ENCODE data around the gene SETX.

SETX gene

GRCh38 chr9:132238026-132238972 is 116.5 kb downstream of the SETX start:
- Histone ChIP-seq H3K27ac (ENCODE audit: low read length) (no peak overlapping the region), H3K9me3 (ENCODE audit: control insufficient read depth, low read depth, low read length) (no peaks in the 10 kb centered on the region), H3K27me3 (ENCODE audit: control insufficient read depth, insufficient read depth, low read length) (peaks cover 12% of the 10 kb centered on the region), H3K9ac (ENCODE audit: low read length) (no peak overlapping the region), H3K4me3 (ENCODE audit: low read length) (no peak overlapping the region), H3K4me1 (ENCODE audit: control insufficient read depth, low read depth, low read length) (peaks cover 4% of the 10 kb centered on the region), H3K36me3 (ENCODE audit: control insufficient read depth, low read depth, low read length) (no peaks in the 10 kb centered on the region)

GRCh38 chr9:132237481-132237880 is 117.3 kb downstream of the SETX start:
- H3K27ac ChIP-seq (ENCODE audit: low read length), result no peak overlapping the region
- no peak overlapping the region for H3K9ac ChIP-seq (ENCODE audit: low read length)
- peaks cover 4% of the 10 kb centered on the region for H3K4me1 ChIP-seq (ENCODE audit: control insufficient read depth, low read depth, low read length)
- H3K36me3 ChIP-seq (ENCODE audit: control insufficient read depth, low read depth, low read length), result no peaks in the 10 kb centered on the region
- peaks cover 3% of the 10 kb centered on the region for H3K27me3 ChIP-seq (ENCODE audit: control insufficient read depth, insufficient read depth, low read length)
- no peak overlapping the region for H3K4me3 ChIP-seq (ENCODE audit: low read length)
- no peaks in the 10 kb centered on the region for H3K9me3 ChIP-seq (ENCODE audit: control insufficient read depth, low read depth, low read length)

- peaks cover 4% of the 10 kb centered on the region for H3K4me1 ChIP-seq (ENCODE audit: control insufficient read depth, low read depth, low read length)
- no peak overlapping the region for H3K27ac ChIP-seq (ENCODE audit: low read length)
- H3K4me3 ChIP-seq (ENCODE audit: low read length), result no peak overlapping the region
- H3K27me3 ChIP-seq (ENCODE audit: control insufficient read depth, insufficient read depth, low read length), result no peaks in the 10 kb centered on the region
- H3K36me3 ChIP-seq (ENCODE audit: control insufficient read depth, low read depth, low read length), result no peaks in the 10 kb centered on the region
- H3K9ac ChIP-seq (ENCODE audit: low read length), result no peak overlapping the region
- H3K9me3 ChIP-seq (ENCODE audit: control insufficient read depth, low read depth, low read length), result no peaks in the 10 kb centered on the region
Observed at GRCh38 chr9:132236662-132237311, 118.0 kb downstream of the SETX start.

GRCh38 chr9:132235894-132236661 is 118.7 kb downstream of the SETX start:
- Histone ChIP-seq H3K9me3 (ENCODE audit: control insufficient read depth, low read depth, low read length) (no peaks in the 10 kb centered on the region), H3K27me3 (ENCODE audit: control insufficient read depth, insufficient read depth, low read length) (no peaks in the 10 kb centered on the region)

GRCh38 chr9:132235125-132235524 is 119.7 kb downstream of the SETX start:
- no peaks in the 10 kb centered on the region for H3K4me1 ChIP-seq (ENCODE audit: control insufficient read depth, low read depth, low read length)
- no peaks in the 10 kb centered on the region for H3K9me3 ChIP-seq (ENCODE audit: control insufficient read depth, low read depth, low read length)
- H3K36me3 ChIP-seq (ENCODE audit: control insufficient read depth, low read depth, low read length), result no peaks in the 10 kb centered on the region
- H3K27ac ChIP-seq (ENCODE audit: low read length), result no peak overlapping the region
- H3K4me3 ChIP-seq (ENCODE audit: low read length), result no peak overlapping the region
- H3K9ac ChIP-seq (ENCODE audit: low read length), result no peak overlapping the region
- H3K27me3 ChIP-seq (ENCODE audit: control insufficient read depth, insufficient read depth, low read length), result no peaks in the 10 kb centered on the region

More at GRCh38 chr9:132235894-132236661, 118.7 kb downstream of the SETX start:
- Histone ChIP-seq H3K9ac (ENCODE audit: low read length) (no peak overlapping the region), H3K36me3 (ENCODE audit: control insufficient read depth, low read depth, low read length) (no peaks in the 10 kb centered on the region), H3K4me1 (ENCODE audit: control insufficient read depth, low read depth, low read length) (peaks cover 4% of the 10 kb centered on the region), H3K4me3 (ENCODE audit: low read length) (no peak overlapping the region), H3K27ac (ENCODE audit: low read length) (no peak overlapping the region)

GRCh38 chr9:132234535-132234934 is 120.3 kb downstream of the SETX start:
- Histone ChIP-seq H3K27me3 (ENCODE audit: control insufficient read depth, insufficient read depth, low read length) (no peaks in the 10 kb centered on the region), H3K4me1 (ENCODE audit: control insufficient read depth, low read depth, low read length) (no peaks in the 10 kb centered on the region)

GRCh38 chr9:132233138-132233537 is 121.6 kb downstream of the SETX start:
- H3K4me1 ChIP-seq (ENCODE audit: control insufficient read depth, low read depth, low read length), result no peaks in the 10 kb centered on the region
- no peaks in the 10 kb centered on the region for H3K9me3 ChIP-seq (ENCODE audit: control insufficient read depth, low read depth, low read length)
- no peaks in the 10 kb centered on the region for H3K27me3 ChIP-seq (ENCODE audit: control insufficient read depth, insufficient read depth, low read length)
- H3K27ac ChIP-seq (ENCODE audit: low read length), result no peak overlapping the region
- H3K4me3 ChIP-seq (ENCODE audit: low read length), result no peak overlapping the region
- H3K36me3 ChIP-seq (ENCODE audit: control insufficient read depth, low read depth, low read length), result no peaks in the 10 kb centered on the region
- H3K9ac ChIP-seq (ENCODE audit: low read length), result no peak overlapping the region

More at GRCh38 chr9:132234535-132234934, 120.3 kb downstream of the SETX start:
- Histone ChIP-seq H3K27ac (ENCODE audit: low read length) (no peak overlapping the region), H3K9me3 (ENCODE audit: control insufficient read depth, low read depth, low read length) (no peaks in the 10 kb centered on the region), H3K4me3 (ENCODE audit: low read length) (no peak overlapping the region), H3K36me3 (ENCODE audit: control insufficient read depth, low read depth, low read length) (no peaks in the 10 kb centered on the region), H3K9ac (ENCODE audit: low read length) (no peak overlapping the region)

GRCh38 chr9:132232522-132232921 is 122.3 kb downstream of the SETX start:
- Histone ChIP-seq H3K4me3 (ENCODE audit: low read length) (no peak overlapping the region), H3K27me3 (ENCODE audit: control insufficient read depth, insufficient read depth, low read length) (no peaks in the 10 kb centered on the region), H3K27ac (ENCODE audit: low read length) (no peak overlapping the region), H3K4me1 (ENCODE audit: control insufficient read depth, low read depth, low read length) (no peaks in the 10 kb centered on the region), H3K9ac (ENCODE audit: low read length) (no peak overlapping the region), H3K9me3 (ENCODE audit: control insufficient read depth, low read depth, low read length) (no peaks in the 10 kb centered on the region), H3K36me3 (ENCODE audit: control insufficient read depth, low read depth, low read length) (no peaks in the 10 kb centered on the region)

GRCh38 chr9:132231019-132231701 is 123.6 kb downstream of the SETX start:
- no peaks in the 10 kb centered on the region for H3K9me3 ChIP-seq (ENCODE audit: control insufficient read depth, low read depth, low read length)
- H3K27ac ChIP-seq (ENCODE audit: low read length), result no peak overlapping the region
- H3K36me3 ChIP-seq (ENCODE audit: control insufficient read depth, low read depth, low read length), result no peaks in the 10 kb centered on the region
- no peak overlapping the region for H3K9ac ChIP-seq (ENCODE audit: low read length)
- no peaks in the 10 kb centered on the region for H3K4me1 ChIP-seq (ENCODE audit: control insufficient read depth, low read depth, low read length)
- H3K27me3 ChIP-seq (ENCODE audit: control insufficient read depth, insufficient read depth, low read length), result no peaks in the 10 kb centered on the region
- no peak overlapping the region for H3K4me3 ChIP-seq (ENCODE audit: low read length)

GRCh38 chr9:132230605-132231004 is 124.2 kb downstream of the SETX start:
- H3K4me1 ChIP-seq (ENCODE audit: control insufficient read depth, low read depth, low read length), result no peaks in the 10 kb centered on the region
- H3K27me3 ChIP-seq (ENCODE audit: control insufficient read depth, insufficient read depth, low read length), result no peaks in the 10 kb centered on the region

GRCh38 chr9:132228062-132228461 is 126.7 kb downstream of the SETX start:
- no peaks in the 10 kb centered on the region for H3K27me3 ChIP-seq (ENCODE audit: control insufficient read depth, insufficient read depth, low read length)
- no peaks in the 10 kb centered on the region for H3K36me3 ChIP-seq (ENCODE audit: control insufficient read depth, low read depth, low read length)
- no peak overlapping the region for H3K9ac ChIP-seq (ENCODE audit: low read length)
- no peaks in the 10 kb centered on the region for H3K4me1 ChIP-seq (ENCODE audit: control insufficient read depth, low read depth, low read length)
- no peak overlapping the region for H3K4me3 ChIP-seq (ENCODE audit: low read length)
- no peaks in the 10 kb centered on the region for H3K9me3 ChIP-seq (ENCODE audit: control insufficient read depth, low read depth, low read length)
- H3K27ac ChIP-seq (ENCODE audit: low read length), result no peak overlapping the region

More at GRCh38 chr9:132230605-132231004, 124.2 kb downstream of the SETX start:
- Histone ChIP-seq H3K36me3 (ENCODE audit: control insufficient read depth, low read depth, low read length) (no peaks in the 10 kb centered on the region), H3K27ac (ENCODE audit: low read length) (no peak overlapping the region), H3K9me3 (ENCODE audit: control insufficient read depth, low read depth, low read length) (no peaks in the 10 kb centered on the region), H3K9ac (ENCODE audit: low read length) (no peak overlapping the region), H3K4me3 (ENCODE audit: low read length) (no peak overlapping the region)
